K562 treated with DMSO at 1 percent for 24 hours (cell line): ENCODE measurements around the gene JAKMIP1. TPM values are rescaled to one million over a fixed set of nuclear protein-coding genes. Genes with fewer than 3 reads are reported as not detected.

Source experiments
- total RNA-seq: library from RNA; unstranded; fragments of 300-600 nt; gene quantifications from 2 replicates; pipeline ENCODE4 v1.2.3, GENCODE V29; 2022; ENCODE audit warnings: low read depth; ENCODE audit not compliant: insufficient read depth

JAKMIP1 gene
- total RNA-seq, result not detected in 2 replicates

GRCh38 chr4:6200011-6200921 lies at the start of gene JAKMIP1:
Gene JAKMIP1, minus strand, starts transcription at chr4:6200549. Its CDS starts 87,699 bp downstream, at chr4:6112850.

GRCh38 chr4:6018331-6018730 lies 182.0 kb downstream of the JAKMIP1 start, which contains the start of gene C4orf50:
Gene C4orf50, minus strand, starts transcription at chr4:6018431.

Other genes with a start within 250 kb of the JAKMIP1 start
- gene C4orf50, start 182.1 kb downstream of the JAKMIP1 start, total RNA-seq, result not detected in 2 replicates
- gene WFS1, start 69.3 kb upstream of the JAKMIP1 start, total RNA-seq, result 1.6 TPM in 2 replicates